Suprapubic skin (tissue), 3 donors: ENCODE measurements around the gene TBRG4.

Experiments used
- CTCF ChIP-seq, 2 donors: fragments of 200-600 bp in 1 of 2; fragments of 450-650 bp in 1 of 2; sonication (generic) in 1 of 2; IDR thresholded peaks; one replicate each; pipeline ENCODE4 v1.5.1; 2016 to 2019; ENCODE audit warnings: antibody characterized with exemption in 2 of 2, mild to moderate bottlenecking in 1 of 2, moderate library complexity in 1 of 2
- POLR2A ChIP-seq, 2 donors: fragments of 450-650 bp; IDR thresholded peaks; one replicate each; pipeline ENCODE4 v1.6.1; 2017; ENCODE audit warnings: antibody characterized with exemption in 2 of 2, mild to moderate bottlenecking in 2 of 2, moderate library complexity in 2 of 2

DNA sequence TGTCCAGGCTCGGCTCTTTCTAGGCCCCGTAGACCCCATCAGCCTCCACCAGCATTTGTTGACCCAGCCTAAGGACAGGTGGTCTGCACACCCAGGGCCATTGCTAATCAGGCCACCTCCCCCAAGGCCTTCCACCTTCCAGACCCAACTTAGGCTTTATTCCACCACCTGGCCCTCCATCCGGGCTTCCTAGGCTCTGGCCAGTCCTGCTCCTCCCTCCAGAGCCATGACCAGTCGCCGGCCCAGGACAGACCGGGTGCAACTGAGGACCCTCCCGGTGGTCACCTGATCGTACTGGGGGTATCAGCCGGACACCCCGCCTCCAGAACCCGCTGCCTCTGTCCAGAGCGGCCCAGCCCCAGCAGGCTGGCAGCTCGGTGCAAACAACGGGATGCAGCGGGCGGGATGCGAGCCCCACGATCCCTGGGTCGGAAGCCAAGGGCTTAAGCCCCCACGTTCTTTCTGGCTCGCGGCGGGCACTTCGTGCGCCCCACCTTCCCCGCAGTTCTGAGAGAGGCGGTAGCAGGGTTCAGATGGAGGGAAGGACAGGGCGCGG, 23.3 kb downstream of the TBRG4 start:
- TF ChIP-seq POLR2A (IDR thresholded peaks at IDR 0.05) (no peak), CTCF (IDR thresholded peaks at IDR 0.05) (no peak)
